Hippocampal formation (tissue), 2 donors: ENCODE results near the gene HPSE2.

Experiments
- DNase-seq, 2 donors: peaks; one replicate each; lab custom pipeline; 2025; lab: John Stamatoyannopoulos, UW

Gene HPSE2

DNA sequence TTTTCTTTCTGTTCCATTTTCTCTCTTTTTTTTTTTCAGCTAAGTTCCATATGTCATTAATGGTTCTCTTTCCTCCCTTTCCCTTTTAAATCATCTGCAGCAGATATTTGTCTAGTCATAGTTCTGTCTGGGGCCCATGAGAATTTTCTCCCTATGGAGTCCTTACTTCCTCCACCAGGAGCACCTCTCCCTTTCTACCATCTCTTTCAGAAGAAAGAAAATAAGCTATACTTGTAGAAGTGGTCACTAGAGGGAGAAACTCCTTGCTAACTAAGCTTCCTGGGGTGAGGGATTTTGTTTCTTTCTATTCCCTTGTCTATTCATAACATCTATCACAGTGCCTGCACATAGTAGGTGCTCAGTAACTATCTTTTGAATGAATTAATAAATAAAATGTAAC, 558.8 kb downstream of the HPSE2 start:
- DNase-seq: no peak

DNA sequence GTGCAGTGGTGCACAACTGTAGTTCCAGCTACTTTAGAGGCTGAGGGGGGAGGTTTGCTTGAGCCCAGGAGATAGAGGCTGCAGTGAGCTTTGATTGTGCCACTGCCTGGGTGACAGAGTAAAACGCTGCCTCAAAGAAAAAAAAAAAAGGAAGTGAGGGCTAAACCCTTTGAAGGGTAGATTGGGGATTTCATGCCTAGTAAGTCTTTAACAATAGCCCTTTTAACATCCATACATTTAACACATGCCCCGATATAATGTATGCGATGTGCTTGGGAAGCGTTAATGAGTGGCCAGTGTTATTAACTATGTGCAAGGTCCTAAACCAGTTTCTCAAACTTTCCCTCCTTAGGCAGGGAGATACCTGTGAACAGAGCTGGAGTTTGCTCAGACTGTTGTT, 559.8 kb downstream of the HPSE2 start:
- no peak for DNase-seq

GRCh38 chr10:98673171-98673782, 562.4 kb downstream of the HPSE2 start:
- no peak for DNase-seq

DNA sequence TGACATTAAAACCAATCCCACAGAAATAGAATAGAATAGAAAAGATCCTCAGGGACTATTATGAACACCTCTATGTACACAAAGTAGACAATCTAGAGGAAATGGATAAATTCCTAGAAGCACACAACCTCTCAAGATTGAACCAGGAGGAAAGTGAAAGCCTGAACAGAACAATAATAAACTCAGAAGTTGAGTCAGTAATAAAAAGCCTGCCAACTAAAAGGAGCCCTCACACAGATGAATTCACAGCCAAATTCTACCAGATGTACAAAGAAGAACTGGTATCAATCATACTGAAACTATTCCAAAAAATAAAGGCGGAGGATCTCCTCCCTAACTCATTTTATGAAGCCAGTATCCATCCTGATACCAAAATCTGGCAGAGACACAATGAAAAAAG, 568.6 kb downstream of the HPSE2 start:
- DNase-seq: no peak

DNA sequence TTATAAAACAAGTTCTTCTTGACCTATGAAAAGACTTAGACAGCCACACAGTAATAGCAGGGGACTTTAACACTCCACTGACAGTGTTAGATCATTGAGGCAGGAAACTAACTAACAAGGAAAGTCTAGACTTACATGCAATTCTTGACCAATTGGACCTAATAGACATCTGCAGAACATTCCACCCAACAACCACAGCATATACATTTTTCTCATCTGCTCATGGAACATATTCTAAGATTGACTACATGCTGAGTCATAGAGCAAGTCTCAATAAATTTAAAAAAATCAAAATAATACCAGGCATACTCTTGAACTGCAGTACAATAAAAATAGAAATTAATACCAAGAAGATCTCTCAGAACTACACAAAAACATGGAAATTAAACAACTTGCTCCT, 569.4 kb downstream of the HPSE2 start:
- DNase-seq: no peak

- DNase-seq: no peak
Measured at GRCh38 chr10:98664329-98665042, 571.2 kb downstream of the HPSE2 start.

DNA sequence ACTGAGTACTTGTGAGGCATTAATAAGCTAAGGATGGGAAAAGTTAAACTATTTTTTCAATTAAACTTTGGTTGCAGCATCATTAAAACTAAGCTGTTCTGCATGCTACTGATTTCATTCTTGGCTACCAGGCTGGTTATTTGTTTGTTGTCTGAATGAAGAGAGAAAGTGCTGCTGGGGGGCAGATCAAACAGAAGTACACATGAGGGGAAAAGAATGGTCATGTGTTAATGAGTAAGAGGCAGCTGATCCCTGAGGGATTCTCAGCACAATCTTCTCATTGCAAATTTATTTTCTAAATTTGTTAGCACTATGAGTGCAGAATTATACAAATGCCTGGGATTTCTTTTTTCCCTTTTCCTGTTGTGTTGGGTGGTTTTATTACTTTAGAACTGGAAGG, 575.7 kb downstream of the HPSE2 start:
- no peak for DNase-seq

DNA sequence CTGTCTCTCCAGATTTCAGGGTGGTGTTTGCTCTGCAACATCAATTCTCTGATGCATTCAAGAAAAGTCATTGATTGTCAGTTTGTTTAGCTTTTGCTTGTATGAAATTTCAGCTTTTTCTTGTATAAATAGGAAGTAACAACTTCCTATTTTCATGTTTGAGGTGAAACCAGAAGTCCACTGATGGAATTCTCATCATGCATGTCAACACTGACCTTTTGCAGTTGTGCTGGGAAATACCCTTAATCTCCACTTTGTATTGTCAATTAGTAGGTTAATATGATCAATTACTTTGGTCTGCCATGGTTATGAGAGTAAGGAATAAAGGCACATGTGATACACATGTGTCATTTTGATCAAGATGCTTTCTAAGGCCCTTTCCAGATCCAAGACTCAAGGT, 580.2 kb downstream of the HPSE2 start:
- no peak for DNase-seq

- no peak for DNase-seq
Measured at GRCh38 chr10:98649170-98649569, 586.5 kb downstream of the HPSE2 start.

DNA sequence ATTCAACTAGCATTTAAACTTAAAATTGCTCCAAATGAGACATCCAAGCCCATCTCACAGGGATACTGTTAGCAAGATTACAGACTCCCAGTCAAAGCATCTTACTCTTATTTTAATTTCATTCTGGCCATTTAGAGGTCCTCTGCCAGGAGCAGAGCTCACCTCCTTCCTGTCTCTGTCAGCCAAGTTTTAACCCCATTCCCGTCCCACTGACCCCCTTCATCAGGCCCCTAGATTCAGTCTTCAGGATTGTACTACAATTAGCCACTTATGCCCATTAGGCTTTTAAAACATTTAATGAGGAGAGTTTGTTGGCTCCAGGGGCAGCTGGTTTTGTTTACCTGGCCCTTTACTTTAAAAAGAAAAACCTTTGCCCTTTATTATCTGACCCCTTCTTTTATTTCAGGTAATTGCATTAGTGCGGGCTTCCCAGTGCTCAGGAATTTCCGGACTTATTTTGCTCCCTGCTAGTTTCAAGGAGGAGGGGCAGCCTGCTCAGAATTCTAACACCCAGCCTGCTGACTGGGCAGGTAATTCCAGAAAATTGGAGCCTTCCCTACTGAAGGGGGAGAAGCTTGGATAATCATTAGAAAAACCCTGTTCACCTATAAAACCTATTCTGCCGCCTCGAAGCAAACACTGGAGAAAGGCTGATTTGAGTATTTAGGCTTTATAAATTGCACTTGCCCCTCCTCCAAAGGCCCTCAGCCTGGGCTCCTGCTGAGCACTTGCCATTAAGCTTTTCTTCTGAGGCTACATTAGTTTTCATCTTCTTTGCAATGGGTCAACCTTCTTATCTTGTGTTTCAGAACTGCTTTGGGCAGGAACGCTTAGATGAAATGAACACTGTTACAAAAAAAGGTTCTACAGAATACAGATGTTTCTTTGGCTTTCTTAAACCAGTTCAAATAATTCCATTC, 588.4 kb downstream of the HPSE2 start:
- DNase-seq: no peak

- no peak for DNase-seq
Measured at GRCh38 chr10:98644466-98644865, 591.2 kb downstream of the HPSE2 start.

GRCh38 chr10:98642281-98642680, 593.4 kb downstream of the HPSE2 start:
- DNase-seq: no peak

- no peak for DNase-seq
Measured at GRCh38 chr10:98638920-98639319, 596.7 kb downstream of the HPSE2 start.

GRCh38 chr10:98636921-98637329, 598.7 kb downstream of the HPSE2 start:
- DNase-seq: no peak

DNA sequence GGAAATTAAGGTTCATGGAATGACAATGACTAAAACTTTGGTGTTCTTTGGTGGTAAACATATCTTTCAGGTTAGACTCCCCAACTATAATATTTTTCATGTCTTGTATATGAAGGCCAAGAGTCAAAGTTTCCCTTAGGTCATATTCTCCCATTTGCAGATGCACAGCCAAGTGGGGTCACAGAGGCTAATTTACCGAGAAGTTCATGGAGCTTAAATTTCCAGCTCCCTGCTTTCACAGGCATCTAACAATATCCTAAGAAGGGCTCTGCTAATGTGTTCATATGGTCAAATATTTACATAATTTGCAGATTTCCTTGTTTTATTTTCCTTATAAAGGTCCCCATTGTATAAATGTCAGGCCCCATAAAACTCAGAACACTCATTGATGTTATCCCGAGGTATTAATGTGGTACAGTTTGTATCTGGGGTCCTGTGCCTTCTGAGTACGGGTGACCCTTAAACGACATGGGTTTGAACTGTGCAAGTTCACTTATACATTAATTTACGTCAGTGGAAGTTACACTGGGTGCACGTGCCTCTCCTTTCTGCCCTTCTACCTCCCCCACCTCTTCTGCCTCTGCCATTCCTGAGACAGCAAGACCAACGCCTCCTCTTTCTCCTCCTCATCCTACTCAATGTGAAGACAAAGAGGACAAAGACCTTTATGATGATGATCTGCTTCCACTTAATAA, 603.0 kb downstream of the HPSE2 start:
- no peak for DNase-seq

DNA sequence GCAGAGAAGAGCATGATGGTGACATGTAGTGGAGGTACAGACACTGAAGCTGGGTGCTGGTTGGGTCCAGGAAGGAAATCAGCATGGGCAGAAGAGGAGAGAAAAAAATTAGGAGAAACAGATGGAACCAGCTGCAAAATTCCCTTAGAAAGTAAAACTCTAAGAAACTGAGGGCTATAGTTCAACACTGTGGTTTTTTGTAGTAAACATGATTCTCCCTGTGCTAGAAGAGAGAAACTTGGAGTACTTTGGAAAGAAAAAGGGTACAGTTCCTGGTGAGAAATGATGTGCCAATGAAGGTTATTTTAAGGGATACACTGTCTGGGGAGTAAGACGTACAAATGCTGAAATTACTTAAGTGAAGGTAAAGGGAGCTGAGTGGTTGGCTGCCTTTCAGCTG, 607.4 kb downstream of the HPSE2 start:
- no peak for DNase-seq

GRCh38 chr10:98627711-98628110, 607.9 kb downstream of the HPSE2 start:
- DNase-seq: no peak

- no peak for DNase-seq
Measured at GRCh38 chr10:98624963-98625362, 610.7 kb downstream of the HPSE2 start.

DNA sequence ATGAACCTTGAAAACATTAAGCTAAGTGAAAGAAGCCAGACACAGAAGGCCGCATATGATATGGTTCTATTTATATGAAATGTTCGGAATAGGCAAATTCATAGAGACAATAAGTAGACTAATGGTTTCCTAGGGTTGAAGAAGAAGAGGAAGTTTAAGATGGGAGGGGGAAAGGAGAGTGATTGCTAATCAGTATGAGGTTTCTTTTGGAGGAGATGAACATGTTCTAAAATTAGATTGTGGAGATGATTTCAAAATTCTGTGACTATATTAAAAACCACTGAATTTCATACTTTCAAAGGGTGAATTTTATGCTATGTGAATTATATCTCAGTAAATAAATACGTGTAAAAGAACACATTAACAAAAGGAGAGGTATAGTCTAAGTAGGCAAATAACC, 612.5 kb downstream of the HPSE2 start:
- DNase-seq: no peak

DNA sequence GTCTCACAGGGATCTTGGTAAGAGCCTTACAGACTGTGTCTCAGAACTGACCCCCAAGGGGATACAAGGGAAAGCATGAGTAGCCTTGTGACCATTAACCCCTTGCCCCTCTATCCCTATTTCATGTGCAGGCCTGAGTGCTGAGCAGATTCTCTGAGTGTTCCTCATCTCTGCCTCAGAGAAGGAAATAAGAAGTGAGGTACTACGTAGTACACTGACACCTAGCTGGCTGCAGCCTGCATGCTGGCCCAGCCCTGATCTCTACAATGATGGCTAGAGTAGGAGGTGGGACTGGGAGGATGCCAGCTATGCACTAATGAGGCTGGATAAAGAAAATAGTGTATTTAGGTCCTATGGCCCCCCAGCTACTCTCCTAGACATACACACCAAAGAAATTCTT, 614.0 kb downstream of the HPSE2 start:
- DNase-seq: no peak

DNA sequence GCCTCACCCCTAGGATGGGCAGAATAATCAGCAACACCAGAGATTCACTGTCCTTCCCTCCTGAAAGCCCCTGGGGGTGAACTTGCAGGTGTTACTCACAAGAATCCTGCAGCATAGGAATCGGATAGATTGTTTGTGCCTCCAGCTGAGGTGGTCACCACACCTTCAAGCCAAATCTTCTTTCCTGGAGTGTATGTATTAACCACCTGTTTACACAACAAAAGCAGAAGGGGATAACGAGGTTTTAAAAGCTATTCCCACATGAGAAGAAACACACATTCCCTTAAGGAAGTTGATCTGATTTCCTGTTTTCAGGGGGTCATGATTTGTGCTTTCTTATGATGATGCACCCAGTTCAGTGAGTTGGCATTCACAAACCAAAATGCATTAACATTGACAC, 615.1 kb downstream of the HPSE2 start:
- no peak for DNase-seq

- DNase-seq: no peak
Measured at GRCh38 chr10:98619446-98619845, 616.2 kb downstream of the HPSE2 start.
